GM12801 (cell line): Measurements from ENCODE around the gene IL17RA.

Experiments used
- CTCF ChIP-seq: IDR thresholded peaks from one replicate; pipeline ENCODE4 v1.5.1; 2011; ENCODE audit warnings: control low read depth; ENCODE audit not compliant: insufficient read length; ENCODE audit errors: extremely low read depth

Gene IL17RA

DNA sequence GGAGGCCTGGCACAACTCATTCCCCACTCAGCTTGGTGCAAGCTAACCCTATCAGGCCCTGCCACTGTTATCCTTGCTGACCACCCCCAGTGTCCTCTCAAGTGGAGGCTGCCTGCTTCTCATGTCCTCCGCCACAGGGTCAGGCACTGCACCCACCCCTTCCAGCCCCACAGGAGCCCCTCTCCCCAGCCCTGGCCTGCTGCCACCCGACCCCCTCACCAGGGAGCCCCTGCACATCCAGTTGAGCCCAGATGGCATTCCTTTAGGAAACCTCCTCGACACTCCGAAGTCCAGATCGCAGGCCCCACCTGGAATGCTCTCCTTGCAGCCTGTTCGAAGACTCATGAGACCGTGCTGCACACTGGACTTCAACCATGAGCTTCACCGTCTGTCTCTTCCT, 28.0 kb upstream of the IL17RA start:
- no peak for TF ChIP-seq CTCF

DNA sequence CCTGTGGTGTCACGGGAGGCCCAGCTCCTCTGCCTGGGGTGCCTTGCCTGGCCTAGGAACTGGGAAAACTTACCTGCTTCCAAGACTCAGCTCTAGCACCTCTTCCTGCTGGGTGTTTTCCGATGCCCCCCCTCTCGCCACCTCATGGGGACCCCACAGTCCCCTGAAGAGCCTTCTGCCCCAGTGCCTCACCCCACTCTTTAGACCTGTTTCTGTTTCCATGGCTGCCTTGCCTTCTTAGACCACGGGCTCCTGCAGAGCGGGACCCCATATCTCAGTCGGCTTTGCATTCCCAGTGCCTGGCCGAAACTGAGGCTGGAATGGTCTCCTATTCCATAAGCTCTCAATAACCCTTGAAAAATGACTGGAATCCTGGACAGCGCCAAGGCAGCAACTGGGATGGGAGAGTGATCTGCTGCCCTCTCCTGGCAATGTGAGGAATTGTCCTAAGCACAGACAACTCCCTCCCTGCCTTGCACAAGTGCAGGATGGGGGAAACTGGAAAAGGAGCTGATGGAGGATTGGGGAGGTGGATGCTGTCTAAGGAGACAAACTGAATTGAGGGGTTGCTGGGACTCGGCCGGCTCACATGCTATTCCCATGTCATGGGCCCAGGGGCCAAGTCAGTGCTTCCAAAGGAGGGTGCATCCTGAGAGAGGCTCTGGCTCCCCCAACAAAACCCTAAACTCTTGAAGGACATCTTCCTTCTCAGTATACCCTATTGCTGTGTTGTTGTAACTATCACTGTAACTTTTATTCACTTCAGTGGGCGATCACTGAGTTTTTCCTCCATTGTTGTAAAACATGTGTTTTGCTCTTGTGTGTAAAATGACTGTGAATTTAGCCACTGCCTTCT, 26.6 kb upstream of the IL17RA start:
- TF ChIP-seq CTCF = no peak

DNA sequence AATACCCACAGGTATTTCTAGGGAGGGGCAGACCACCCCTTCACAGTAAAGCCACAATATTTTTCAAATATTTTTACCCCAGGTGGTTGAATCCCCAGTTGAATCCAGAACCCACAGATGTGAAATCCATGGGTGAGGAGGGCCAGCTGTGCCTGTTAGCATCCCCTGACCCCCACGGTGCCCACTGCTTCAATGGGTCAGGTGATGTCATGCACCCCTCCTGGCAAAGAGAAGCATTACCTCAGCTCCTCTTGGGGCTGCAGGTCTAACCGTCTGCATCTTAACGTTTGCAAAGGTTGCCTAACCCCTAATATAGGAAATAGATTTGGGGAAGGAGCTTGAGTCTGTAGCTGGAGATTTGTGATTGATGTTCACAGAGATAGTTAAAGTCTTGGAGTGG, 24.7 kb upstream of the IL17RA start:
- TF ChIP-seq CTCF = no peak

DNA sequence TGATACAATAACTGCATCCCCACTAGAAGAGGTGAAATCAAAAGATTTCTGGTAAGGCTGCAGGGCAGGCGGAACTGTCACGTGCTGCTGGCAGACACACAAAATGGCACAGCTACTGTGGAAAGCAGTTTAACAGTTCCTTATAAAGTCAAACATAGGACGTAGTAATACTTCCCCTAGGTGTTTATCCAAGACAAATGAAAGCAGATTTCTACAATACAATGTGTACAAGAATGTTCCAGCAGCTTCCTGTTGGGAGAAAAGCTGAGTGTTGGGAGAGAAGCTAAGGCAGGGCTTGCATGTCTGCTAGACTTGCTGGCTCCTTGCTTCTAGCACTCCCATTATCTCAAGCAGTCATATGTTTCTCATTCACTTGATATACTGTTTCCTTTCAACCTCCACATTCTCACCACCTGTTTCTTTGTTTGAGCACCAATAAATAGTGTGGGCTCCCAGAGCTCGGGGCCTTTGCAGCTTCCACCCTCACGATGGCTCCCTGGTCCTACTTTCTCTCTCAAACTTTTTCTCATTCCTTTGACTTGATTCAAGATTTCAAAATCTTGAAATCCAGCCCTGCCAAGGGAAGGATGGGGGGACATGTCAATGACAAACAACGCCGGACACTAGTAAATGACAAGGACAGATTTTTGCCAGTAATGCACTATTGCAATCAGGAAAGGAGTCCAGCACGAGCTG, 21.2 kb upstream of the IL17RA start:
- no peak for TF ChIP-seq CTCF

- TF ChIP-seq CTCF = no peak
Measured at GRCh38 chr22:17064498-17065100, 20.2 kb upstream of the IL17RA start.

DNA sequence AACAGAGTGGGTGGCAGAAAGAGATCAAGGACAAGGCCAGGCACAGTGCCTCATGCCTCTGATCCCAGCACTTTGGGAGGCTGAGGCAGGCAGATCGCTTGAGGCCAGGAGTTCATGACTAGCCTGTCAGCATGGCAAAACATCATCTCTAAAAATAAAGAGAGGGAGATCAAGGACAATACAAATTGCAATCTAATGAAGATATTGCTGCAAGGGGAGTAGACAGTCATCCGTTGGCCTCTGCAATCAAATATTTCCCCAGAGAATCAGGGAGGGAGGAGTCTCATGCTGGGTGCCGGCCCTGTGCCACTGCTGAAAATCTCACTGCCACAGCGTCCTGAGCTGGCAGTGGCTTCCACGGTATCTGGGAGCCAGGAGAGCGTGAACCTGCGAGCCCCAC, 19.4 kb upstream of the IL17RA start:
- TF ChIP-seq CTCF = no peak

DNA sequence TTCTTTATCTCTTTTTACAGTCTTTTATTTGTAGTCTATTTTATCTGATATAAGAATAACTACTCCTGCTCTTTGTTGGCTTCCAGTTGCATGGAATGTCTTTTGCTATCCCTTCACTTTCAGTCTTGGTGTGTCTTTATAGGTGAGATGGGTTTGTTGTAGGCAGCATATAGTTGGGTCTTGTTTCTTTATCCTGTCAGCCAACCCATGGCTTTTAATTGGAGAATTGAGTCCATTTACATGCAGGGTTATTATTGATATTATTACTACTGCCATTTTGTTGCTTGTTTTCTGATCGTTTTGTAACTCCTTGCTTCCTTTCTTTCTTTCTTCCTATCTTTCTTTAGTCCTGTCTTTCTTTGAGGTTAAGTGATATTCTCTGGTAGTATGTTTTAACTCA, 11.9 kb upstream of the IL17RA start:
- no peak for TF ChIP-seq CTCF
